ENCODE measurements around the gene SPOUT1. TPM values are rescaled to one million over a fixed set of nuclear protein-coding genes. Genes with fewer than 3 reads are reported as not detected.
A peak's percentile ranks its signal among the peaks of the same experiment; 100 is the strongest.
"Not testable (repeated sequence)": the region's sequence is repeated elsewhere in the genome, so short reads cannot be mapped to it uniquely, and the experiment has no call there.

The SPOUT1 gene
- polyA plus RNA-seq (ENCODE audit: insufficient read length): 24.4 TPM

- peak; percentile 82 for DNase-seq (ENCODE audit: low read depth)
These were observed at the start of gene SPOUT1 for GRCh38 chr9:128829477-128830251. Gene SPOUT1, minus strand, starts transcription at chr9:128829794. Its CDS starts 14 bp downstream, at chr9:128829780.

GRCh38 chr9:128877852-128878251, 48.3 kb upstream of the SPOUT1 start:
- no peak for DNase-seq (ENCODE audit: low read depth)

GRCh38 chr9:128870941-128871265, 41.3 kb upstream of the SPOUT1 start:
- not testable (repeated sequence) for DNase-seq (ENCODE audit: low read depth)

GRCh38 chr9:128870128-128870940, 40.7 kb upstream of the SPOUT1 start:
- DNase-seq (ENCODE audit: low read depth): no peak

- no peak for DNase-seq (ENCODE audit: low read depth)
These were observed 34.1 kb upstream of the SPOUT1 start for GRCh38 chr9:128863647-128864046.

GRCh38 chr9:128862401-128862851, 32.8 kb upstream of the SPOUT1 start:
- no peak for DNase-seq (ENCODE audit: low read depth)

- DNase-seq (ENCODE audit: low read depth): no peak
These were observed 31.9 kb upstream of the SPOUT1 start for GRCh38 chr9:128861501-128861900.

GRCh38 chr9:128860937-128861336, 31.3 kb upstream of the SPOUT1 start:
- DNase-seq (ENCODE audit: low read depth): no peak

- DNase-seq (ENCODE audit: low read depth): not testable (repeated sequence)
These were observed 28.9 kb upstream of the SPOUT1 start for GRCh38 chr9:128858476-128858875.

GRCh38 chr9:128854454-128854853, 24.9 kb upstream of the SPOUT1 start:
- not testable (repeated sequence) for DNase-seq (ENCODE audit: low read depth)

GRCh38 chr9:128852646-128853045, 23.1 kb upstream of the SPOUT1 start:
- DNase-seq (ENCODE audit: low read depth): not testable (repeated sequence)

GRCh38 chr9:128851779-128852600, 22.4 kb upstream of the SPOUT1 start:
- DNase-seq (ENCODE audit: low read depth): not testable (repeated sequence)

GRCh38 chr9:128851024-128851423, 21.4 kb upstream of the SPOUT1 start:
- not testable (repeated sequence) for DNase-seq (ENCODE audit: low read depth)

GRCh38 chr9:128847803-128848202, 18.2 kb upstream of the SPOUT1 start:
- DNase-seq (ENCODE audit: low read depth): no peak

- DNase-seq (ENCODE audit: low read depth): no peak
These were observed 17.1 kb upstream of the SPOUT1 start for GRCh38 chr9:128846680-128847030.

- DNase-seq (ENCODE audit: low read depth): no peak
These were observed 15.8 kb upstream of the SPOUT1 start for GRCh38 chr9:128845186-128845931.

GRCh38 chr9:128843171-128843570, 13.6 kb upstream of the SPOUT1 start:
- not testable (repeated sequence) for DNase-seq (ENCODE audit: low read depth)

GRCh38 chr9:128841694-128842492, 12.3 kb upstream of the SPOUT1 start:
- DNase-seq (ENCODE audit: low read depth): no peak

GRCh38 chr9:128840524-128840923, 10.9 kb upstream of the SPOUT1 start:
- no peak for DNase-seq (ENCODE audit: low read depth)

- no peak for DNase-seq (ENCODE audit: low read depth)
These were observed 8.7 kb upstream of the SPOUT1 start for GRCh38 chr9:128838338-128838737.
